ENCODE data around the gene POLE2. TPM values are rescaled to one million over a fixed set of nuclear protein-coding genes. Genes with fewer than 3 reads are reported as not detected.

Gene POLE2
- total RNA-seq, 1 donor from 2014 or later: 3.0 TPM

DNA sequence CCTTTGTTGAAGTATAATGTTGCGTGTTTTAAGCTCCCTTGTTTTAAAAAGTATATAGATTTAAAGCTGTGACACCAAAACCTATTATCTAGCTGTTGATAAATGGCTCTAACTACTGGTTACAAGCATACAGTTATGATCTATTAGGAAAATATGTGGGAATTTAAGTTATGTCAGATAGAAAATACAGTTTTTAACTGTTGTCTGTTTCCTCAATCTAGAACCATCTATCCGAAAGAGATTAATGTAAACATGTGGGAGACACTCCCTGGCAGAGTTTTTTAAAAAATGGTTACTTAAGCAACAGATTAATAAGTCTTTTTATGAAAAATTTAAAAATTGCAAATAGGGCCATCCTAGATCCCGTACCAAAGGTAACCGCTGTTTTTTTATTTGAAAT, 75.8 kb downstream of the POLE2 start:
- Histone ChIP-seq H3K36me3 (ENCODE audit: insufficient read depth, low read length) (no peaks in the 10 kb centered on the region), H3K27ac (ENCODE audit: low read depth, low read length) (no peak overlapping the region), H2AFZ (ENCODE audit: low read depth, low read length) (no peak overlapping the region), H3K9me3 (ENCODE audit: insufficient read depth, low read depth, low read length) (no peaks in the 10 kb centered on the region), H3K4me1 (ENCODE audit: insufficient read depth, low read length) (peaks cover 6% of the 10 kb centered on the region), H3K79me2 (ENCODE audit: insufficient read depth, low read length) (peaks cover 20% of the 10 kb centered on the region), H3K9ac (ENCODE audit: low read length) (no peak overlapping the region), H3K27me3 (ENCODE audit: insufficient read depth, low read length) (no peaks in the 10 kb centered on the region), H4K20me1 (ENCODE audit: insufficient read depth, low read length) (peaks cover 7% of the 10 kb centered on the region), H3K4me3 (ENCODE audit: insufficient read depth, low read depth, low read length) (no peak overlapping the region), H3K4me2 (ENCODE audit: low read length) (no peak overlapping the region)
- Mint-ChIP-seq H3K9me3 (ENCODE audit: unreplicated experiment) (no peaks in the 10 kb centered on the region), H3K27me3 (ENCODE audit: low read depth, unreplicated experiment) (no peaks in the 10 kb centered on the region), H3K36me3 (ENCODE audit: low read depth, unreplicated experiment) (peaks cover 2% of the 10 kb centered on the region), H3K4me3 (ENCODE audit: unreplicated experiment) (no peak overlapping the region), H3K4me1 (ENCODE audit: low read depth, unreplicated experiment) (peaks cover 9% of the 10 kb centered on the region), H3K27ac (ENCODE audit: unreplicated experiment) (no peak overlapping the region)
- DNase-seq (ENCODE audit: low read depth) (no peak), FAIRE-seq (no peak)
- TF ChIP-seq, protein P1, sequence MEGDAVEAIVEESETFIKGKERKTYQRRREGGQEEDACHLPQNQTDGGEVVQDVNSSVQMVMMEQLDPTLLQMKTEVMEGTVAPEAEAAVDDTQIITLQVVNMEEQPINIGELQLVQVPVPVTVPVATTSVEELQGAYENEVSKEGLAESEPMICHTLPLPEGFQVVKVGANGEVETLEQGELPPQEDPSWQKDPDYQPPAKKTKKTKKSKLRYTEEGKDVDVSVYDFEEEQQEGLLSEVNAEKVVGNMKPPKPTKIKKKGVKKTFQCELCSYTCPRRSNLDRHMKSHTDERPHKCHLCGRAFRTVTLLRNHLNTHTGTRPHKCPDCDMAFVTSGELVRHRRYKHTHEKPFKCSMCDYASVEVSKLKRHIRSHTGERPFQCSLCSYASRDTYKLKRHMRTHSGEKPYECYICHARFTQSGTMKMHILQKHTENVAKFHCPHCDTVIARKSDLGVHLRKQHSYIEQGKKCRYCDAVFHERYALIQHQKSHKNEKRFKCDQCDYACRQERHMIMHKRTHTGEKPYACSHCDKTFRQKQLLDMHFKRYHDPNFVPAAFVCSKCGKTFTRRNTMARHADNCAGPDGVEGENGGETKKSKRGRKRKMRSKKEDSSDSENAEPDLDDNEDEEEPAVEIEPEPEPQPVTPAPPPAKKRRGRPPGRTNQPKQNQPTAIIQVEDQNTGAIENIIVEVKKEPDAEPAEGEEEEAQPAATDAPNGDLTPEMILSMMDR (IDR thresholded peaks at IDR 0.05; ENCODE audit: insufficient read depth, low read depth, low read length): no peak
- TF ChIP-seq EZH2 (IDR thresholded peaks at IDR 0.05; ENCODE audit: insufficient read depth, low read length): no peak

DNA sequence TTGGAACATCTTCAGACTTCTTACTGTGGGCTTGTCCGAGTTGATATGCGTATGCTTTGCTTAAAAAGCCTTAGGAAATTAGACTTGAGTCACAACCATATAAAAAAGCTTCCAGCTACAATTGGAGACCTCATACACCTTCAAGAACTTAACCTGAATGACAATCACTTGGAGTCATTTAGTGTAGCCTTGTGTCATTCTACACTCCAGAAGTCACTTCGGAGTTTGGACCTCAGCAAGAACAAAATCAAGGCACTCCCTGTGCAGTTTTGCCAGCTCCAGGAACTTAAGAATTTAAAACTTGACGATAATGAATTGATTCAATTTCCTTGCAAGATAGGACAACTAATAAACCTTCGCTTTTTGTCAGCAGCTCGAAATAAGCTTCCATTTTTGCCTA, 80.4 kb downstream of the POLE2 start:
- H3K27ac Mint-ChIP-seq (ENCODE audit: unreplicated experiment): no peak overlapping the region
- DNase-seq (ENCODE audit: low read depth) (no peak), FAIRE-seq (no peak)
- H4K20me1 ChIP-seq (ENCODE audit: insufficient read depth, low read length): no peaks in the 10 kb centered on the region
- no peaks in the 10 kb centered on the region for H3K27me3 Mint-ChIP-seq (ENCODE audit: low read depth, unreplicated experiment)
- H3K4me2 ChIP-seq (ENCODE audit: low read length): no peak overlapping the region
- no peak overlapping the region for H3K27ac ChIP-seq (ENCODE audit: low read depth, low read length)
- H3K36me3 Mint-ChIP-seq (ENCODE audit: low read depth, unreplicated experiment): peaks cover 1% of the 10 kb centered on the region
- H3K36me3 ChIP-seq (ENCODE audit: insufficient read depth, low read length): peaks cover 6% of the 10 kb centered on the region
- no peak overlapping the region for H3K4me3 ChIP-seq (ENCODE audit: insufficient read depth, low read depth, low read length)
- no peak overlapping the region for H3K4me3 Mint-ChIP-seq (ENCODE audit: unreplicated experiment)
- no peak overlapping the region for H3K9ac ChIP-seq (ENCODE audit: low read length)
- H3K9me3 ChIP-seq (ENCODE audit: insufficient read depth, low read depth, low read length): no peaks in the 10 kb centered on the region
- no peak for TF ChIP-seq EZH2 (IDR thresholded peaks at IDR 0.05; ENCODE audit: insufficient read depth, low read length)
- TF ChIP-seq, protein P1 (IDR thresholded peaks at IDR 0.05; ENCODE audit: insufficient read depth, low read depth, low read length): no peak
- H3K9me3 Mint-ChIP-seq (ENCODE audit: unreplicated experiment): no peaks in the 10 kb centered on the region
- H3K79me2 ChIP-seq (ENCODE audit: insufficient read depth, low read length): peaks cover 13% of the 10 kb centered on the region
- H3K4me1 Mint-ChIP-seq (ENCODE audit: low read depth, unreplicated experiment): peaks cover 3% of the 10 kb centered on the region
- H3K27me3 ChIP-seq (ENCODE audit: insufficient read depth, low read length): no peaks in the 10 kb centered on the region
- H3K4me1 ChIP-seq (ENCODE audit: insufficient read depth, low read length): no peaks in the 10 kb centered on the region
- H2AFZ ChIP-seq (ENCODE audit: low read depth, low read length): no peak overlapping the region

DNA sequence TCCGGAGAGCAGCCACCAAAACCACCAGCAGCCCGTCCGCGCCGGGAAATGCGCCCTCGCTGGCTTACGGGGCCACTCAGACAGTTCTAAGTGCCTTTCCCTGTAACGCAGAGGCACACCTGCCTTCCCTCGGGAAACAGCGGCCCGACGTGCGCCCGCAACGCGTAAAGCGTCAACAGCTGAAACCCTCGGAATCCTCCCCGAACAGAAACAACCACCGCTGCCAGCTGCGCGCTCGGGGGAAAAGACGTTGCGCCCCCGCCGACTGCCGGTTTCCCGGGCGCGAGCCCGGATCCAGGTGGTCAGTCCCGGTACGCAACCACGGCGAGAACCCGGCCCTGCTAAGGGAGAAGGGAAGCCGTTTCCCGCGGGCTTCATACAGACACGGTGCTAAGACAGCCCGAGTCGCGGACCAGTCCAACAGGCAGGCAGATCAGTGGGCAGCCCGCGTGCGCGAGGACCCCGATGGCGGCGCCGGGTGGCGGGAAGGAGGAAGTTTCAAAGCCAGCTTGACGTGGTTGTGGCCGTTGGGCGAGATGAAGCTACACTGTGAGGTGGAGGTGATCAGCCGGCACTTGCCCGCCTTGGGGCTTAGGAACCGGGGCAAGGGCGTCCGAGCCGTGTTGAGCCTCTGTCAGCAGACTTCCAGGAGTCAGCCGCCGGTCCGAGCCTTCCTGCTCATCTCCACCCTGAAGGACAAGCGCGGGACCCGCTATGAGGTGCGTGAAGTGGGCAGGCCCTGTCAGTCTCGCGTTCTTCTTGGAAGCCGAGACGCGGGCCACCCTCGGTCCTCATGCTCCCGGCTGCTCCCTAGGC, 89.3 kb downstream of the POLE2 start, which contains the start of gene LRR1:
TSS of gene LRR1 (plus strand) at position 456 of the 816 bp plus-strand sequence. CDS start at position 537, 81 bp downstream.
- Histone ChIP-seq H3K9me3 (ENCODE audit: insufficient read depth, low read depth, low read length) (no peaks in the 10 kb centered on the region), H3K79me2 (ENCODE audit: insufficient read depth, low read length) (peaks cover 52% of the 10 kb centered on the region), H3K4me1 (ENCODE audit: insufficient read depth, low read length) (peaks cover 8% of the 10 kb centered on the region), H3K4me2 (ENCODE audit: low read length) (peak within 1 kb of the TSS; percentile 88), H3K9ac (ENCODE audit: low read length) (peak within 1 kb of the TSS; percentile 98), H3K27me3 (ENCODE audit: insufficient read depth, low read length) (no peaks in the 10 kb centered on the region), H3K36me3 (ENCODE audit: insufficient read depth, low read length) (peaks cover 6% of the 10 kb centered on the region), H3K4me3 (ENCODE audit: insufficient read depth, low read depth, low read length) (peak within 1 kb of the TSS; percentile 79), H2AFZ (ENCODE audit: low read depth, low read length) (peak within 1 kb of the TSS; percentile 98), H4K20me1 (ENCODE audit: insufficient read depth, low read length) (no peaks in the 10 kb centered on the region), H3K27ac (ENCODE audit: low read depth, low read length) (peak within 1 kb of the TSS; percentile 98)
- Mint-ChIP-seq H3K4me3 (ENCODE audit: unreplicated experiment) (peak within 1 kb of the TSS; percentile 99), H3K27me3 (ENCODE audit: low read depth, unreplicated experiment) (no peaks in the 10 kb centered on the region), H3K4me1 (ENCODE audit: low read depth, unreplicated experiment) (peaks cover 5% of the 10 kb centered on the region), H3K27ac (ENCODE audit: unreplicated experiment) (peak within 1 kb of the TSS; percentile 92), H3K36me3 (ENCODE audit: low read depth, unreplicated experiment) (peaks cover 2% of the 10 kb centered on the region), H3K9me3 (ENCODE audit: unreplicated experiment) (no peaks in the 10 kb centered on the region)
- DNase-seq (ENCODE audit: low read depth) (peak; percentile 73), FAIRE-seq (no peak)
- TF ChIP-seq EZH2 (IDR thresholded peaks at IDR 0.05; ENCODE audit: insufficient read depth, low read length): no peak
- TF ChIP-seq, protein P1 (IDR thresholded peaks at IDR 0.05; ENCODE audit: insufficient read depth, low read depth, low read length): no peak
